Tongue (tissue), 2 donors: Measurements from ENCODE around the gene DNAJB4. TPM values are rescaled to one million over a fixed set of nuclear protein-coding genes. Genes with fewer than 3 reads are reported as not detected.
"Not testable (repeated sequence)": the region's sequence is repeated elsewhere in the genome, so short reads cannot be mapped to it uniquely, and the experiment has no call there.

Source experiments
- DNase-seq: peaks from one replicate; pipeline ENCODE4 v3.0.0-alpha.2; 2015
- total RNA-seq: library from RNA; depleted of rRNA; stranded (reverse); fragments of >200 nt; gene quantifications from one replicate; pipeline ENCODE4 v1.2.3, GENCODE V29; 2014

The DNAJB4 gene
- total RNA-seq, result 197 TPM

GRCh38 chr1:78004719-78005447 lies at the start of gene DNAJB4:
Gene DNAJB4, plus strand, starts transcription at chr1:78004939. Its CDS starts 172 bp downstream, at chr1:78005111.
- peak; percentile 99 for DNase-seq

GRCh38 chr1:77955709-77956108 lies 49.0 kb upstream of the DNAJB4 start:
- DNase-seq, result no peak

- no peak for DNase-seq
These were observed 48.3 kb upstream of the DNAJB4 start for GRCh38 chr1:77956464-77956863.

- no peak for DNase-seq
These were observed 46.3 kb upstream of the DNAJB4 start for GRCh38 chr1:77958391-77958790.

GRCh38 chr1:77958850-77959249 lies 45.9 kb upstream of the DNAJB4 start:
- DNase-seq, result no peak

GRCh38 chr1:77961392-77961791 lies 43.3 kb upstream of the DNAJB4 start:
- no peak for DNase-seq

GRCh38 chr1:77966291-77966690 lies 38.4 kb upstream of the DNAJB4 start:
- DNase-seq, result no peak

- no peak for DNase-seq
These were observed 34.5 kb upstream of the DNAJB4 start for GRCh38 chr1:77970192-77970591.

GRCh38 chr1:77972080-77972479 lies 32.7 kb upstream of the DNAJB4 start:
- no peak for DNase-seq

- DNase-seq, result no peak
These were observed 29.4 kb upstream of the DNAJB4 start for GRCh38 chr1:77975386-77975785.

- DNase-seq, result no peak
These were observed 28.8 kb upstream of the DNAJB4 start for GRCh38 chr1:77975907-77976306.

- DNase-seq, result no peak
These were observed 28.2 kb upstream of the DNAJB4 start for GRCh38 chr1:77976433-77977076.

- DNase-seq, result no peak
These were observed 26.8 kb upstream of the DNAJB4 start for GRCh38 chr1:77977989-77978292.

GRCh38 chr1:77978293-77978968 lies 26.3 kb upstream of the DNAJB4 start:
- peak; percentile 95 for DNase-seq

GRCh38 chr1:77978969-77979876 lies 25.5 kb upstream of the DNAJB4 start, which contains the start of gene FUBP1:
Gene FUBP1, minus strand, starts transcription at chr1:77979072. Its CDS starts 68 bp downstream, at chr1:77979004.
- peak; percentile 100 for DNase-seq

- DNase-seq, result not testable (repeated sequence)
These were observed 21.3 kb upstream of the DNAJB4 start for GRCh38 chr1:77983352-77983996.

GRCh38 chr1:77983997-77984355 lies 20.8 kb upstream of the DNAJB4 start:
- DNase-seq, result no peak

GRCh38 chr1:77984629-77985028 lies 20.1 kb upstream of the DNAJB4 start:
- no peak for DNase-seq

GRCh38 chr1:77986810-77987209 lies 17.9 kb upstream of the DNAJB4 start:
- no peak for DNase-seq

- no peak for DNase-seq
These were observed 16.8 kb upstream of the DNAJB4 start for GRCh38 chr1:77987919-77988318.

GRCh38 chr1:77989744-77990143 lies 15.0 kb upstream of the DNAJB4 start:
- DNase-seq, result no peak

- DNase-seq, result no peak
These were observed 14.0 kb upstream of the DNAJB4 start for GRCh38 chr1:77990629-77991204.
